Measurements from ENCODE around the gene MTUS2.

DNA sequence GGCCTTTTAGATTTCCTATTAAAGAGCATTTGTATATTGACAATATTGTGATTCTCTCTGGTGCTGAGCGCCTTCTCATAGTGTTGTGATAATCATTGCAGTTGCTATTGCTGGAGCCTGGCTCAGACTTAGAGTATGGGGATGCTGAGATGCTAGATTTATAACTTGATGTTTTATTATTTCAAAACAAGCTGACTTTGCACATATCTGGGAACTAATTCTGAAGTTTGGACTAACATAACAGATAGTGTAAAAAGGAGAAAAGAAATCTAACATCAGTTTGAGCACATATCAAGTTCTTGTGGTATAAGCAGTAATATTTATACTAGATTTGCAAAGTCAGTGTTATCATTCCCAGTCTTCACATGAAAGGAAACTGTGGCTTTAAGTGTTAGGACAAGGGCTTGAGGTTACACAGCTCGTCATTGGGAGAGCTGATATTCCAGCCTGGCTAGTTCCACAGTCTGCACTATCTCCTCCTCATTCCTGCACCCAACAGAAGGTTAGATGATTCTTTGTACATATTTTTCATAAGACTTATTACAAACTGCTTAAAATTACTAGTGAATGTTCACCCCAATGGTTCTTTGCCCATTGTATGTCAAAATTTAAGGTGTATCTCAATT is 279.8 kb downstream of the MTUS2 start:
- TF ChIP-seq, protein P1, sequence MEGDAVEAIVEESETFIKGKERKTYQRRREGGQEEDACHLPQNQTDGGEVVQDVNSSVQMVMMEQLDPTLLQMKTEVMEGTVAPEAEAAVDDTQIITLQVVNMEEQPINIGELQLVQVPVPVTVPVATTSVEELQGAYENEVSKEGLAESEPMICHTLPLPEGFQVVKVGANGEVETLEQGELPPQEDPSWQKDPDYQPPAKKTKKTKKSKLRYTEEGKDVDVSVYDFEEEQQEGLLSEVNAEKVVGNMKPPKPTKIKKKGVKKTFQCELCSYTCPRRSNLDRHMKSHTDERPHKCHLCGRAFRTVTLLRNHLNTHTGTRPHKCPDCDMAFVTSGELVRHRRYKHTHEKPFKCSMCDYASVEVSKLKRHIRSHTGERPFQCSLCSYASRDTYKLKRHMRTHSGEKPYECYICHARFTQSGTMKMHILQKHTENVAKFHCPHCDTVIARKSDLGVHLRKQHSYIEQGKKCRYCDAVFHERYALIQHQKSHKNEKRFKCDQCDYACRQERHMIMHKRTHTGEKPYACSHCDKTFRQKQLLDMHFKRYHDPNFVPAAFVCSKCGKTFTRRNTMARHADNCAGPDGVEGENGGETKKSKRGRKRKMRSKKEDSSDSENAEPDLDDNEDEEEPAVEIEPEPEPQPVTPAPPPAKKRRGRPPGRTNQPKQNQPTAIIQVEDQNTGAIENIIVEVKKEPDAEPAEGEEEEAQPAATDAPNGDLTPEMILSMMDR (conservative IDR thresholded peaks at IDR 0.05; ENCODE audit: low read length), result no peak
- no peak for TF ChIP-seq EZH2phosphoT487 (IDR thresholded peaks at IDR 0.05; ENCODE audit: borderline replicate concordance)
